WTC11 (cell line): Measurements from ENCODE around the gene GGN. TPM values are rescaled to one million over a fixed set of nuclear protein-coding genes. Genes with fewer than 3 reads are reported as not detected.

Experiments
- ATAC-seq: fragments of 200-7000 bp; cut with Tn5 transposase; 2 replicates; pipeline ENCODE4 v1.10.0; 2021; ENCODE audit warnings: mild to moderate bottlenecking, moderate library complexity
- CTCF ChIA-PET: fragments of 300-600 bp; sonication (Branson Sonifier 250); formaldehyde crosslinking; loops from one replicate; lab custom pipeline; 2021; ENCODE audit warnings: antibody characterized with exemption; lab: Charles Lee
- POLR2A ChIA-PET: fragments of 350-600 bp; sonication (Branson Sonifier 250); formaldehyde crosslinking; loops from one replicate; lab custom pipeline; 2021; ENCODE audit warnings: antibody characterized with exemption; lab: Charles Lee
- DNase-seq: peaks from one replicate; pipeline ENCODE4 v3.0.0; 2021; ENCODE audit warnings: low spot score
- H3K27ac Mint-ChIP-seq: 2 replicates; pipeline ENCODE4 v1.8.0; 2021; ENCODE audit warnings: mixed read lengths
- H3K27me3 Mint-ChIP-seq: 2 replicates; pipeline ENCODE4 v1.8.0; 2021; ENCODE audit warnings: low read depth, mild to moderate bottlenecking, moderate library complexity, mixed read lengths
- H3K36me3 Mint-ChIP-seq: 2 replicates; pipeline ENCODE4 v1.8.0; 2021; ENCODE audit warnings: mixed read lengths
- H3K4me1 Mint-ChIP-seq: 2 replicates; pipeline ENCODE4 v1.8.0; 2022; ENCODE audit warnings: mixed read lengths
- H3K4me3 Mint-ChIP-seq: 2 replicates; pipeline ENCODE4 v1.8.0; 2021; ENCODE audit warnings: mild to moderate bottlenecking, moderate library complexity, mixed read lengths
- H3K9me3 Mint-ChIP-seq: 2 replicates; pipeline ENCODE4 v1.8.0; 2021; ENCODE audit warnings: mixed read lengths
- ELF4 ChIP-seq: sonication (generic); formaldehyde crosslinking; IDR thresholded peaks from 2 replicates; pipeline ENCODE4 v1.8.1; 2022; ENCODE audit warnings: low read depth, mild to moderate bottlenecking, moderate library complexity, missing genetic modification reagents
- EMX1 ChIP-seq: fragments of 250-450 bp; sonication (Bioruptor Pico); IDR thresholded peaks from 2 replicates; pipeline ENCODE4 v1.8.0; 2021; ENCODE audit warnings: mild to moderate bottlenecking
- FOXP1 ChIP-seq: sonication (generic); formaldehyde crosslinking; IDR thresholded peaks from 2 replicates; pipeline ENCODE4 v1.8.0; 2022; ENCODE audit warnings: missing genetic modification reagents, mild to moderate bottlenecking, moderate library complexity, borderline replicate concordance
- HMGXB4 ChIP-seq: sonication (generic); formaldehyde crosslinking; IDR thresholded peaks from 2 replicates; pipeline ENCODE4 v1.8.1; 2023; ENCODE audit warnings: mild to moderate bottlenecking, moderate library complexity, missing genetic modification reagents
- JAZF1 ChIP-seq: fragments of 250-450 bp; sonication (Bioruptor Pico); IDR thresholded peaks from 2 replicates; pipeline ENCODE4 v1.9.0; 2021; ENCODE audit warnings: moderate library complexity, mild to moderate bottlenecking, inconsistent platforms
- SP1 ChIP-seq: sonication (generic); formaldehyde crosslinking; conservative IDR thresholded peaks from 2 replicates; pipeline ENCODE4 v1.8.1; 2022; ENCODE audit warnings: missing genetic modification reagents
- TCF7 ChIP-seq: sonication (generic); formaldehyde crosslinking; IDR thresholded peaks from 2 replicates; pipeline ENCODE4 v1.8.0; 2022; ENCODE audit warnings: mild to moderate bottlenecking, low read depth, missing genetic modification reagents, moderate library complexity
- ZNF423 ChIP-seq: fragments of 250-450 bp; sonication (Bioruptor Pico); IDR thresholded peaks from 2 replicates; pipeline ENCODE4 v2.1.2; 2022; ENCODE audit warnings: mild to moderate bottlenecking, moderate library complexity
- total RNA-seq: library from RNA; stranded (reverse); gene quantifications from 3 replicates; pipeline ENCODE4 v1.2.3, GENCODE V29; 2021

Gene GGN
- total RNA-seq, 1 experiment from 2014 or later, result 2.4 TPM

GRCh38 chr19:38386300-38386970, 1.4 kb downstream of the GGN start:
- DNase-seq, result peak; percentile 45
- CTCF ChIA-PET, result interaction anchor here (1.3 to 5.4 kb wide), 6 partner anchors 12 to 407 kb away, joined by 3 to 110 read pairs (median 16); partner anchors contain the start of genes CATSPERG, FAM98C and PSMD8
- peaks cover 25% of the 10 kb centered on the region for H3K4me1 Mint-ChIP-seq

GRCh38 chr19:38385804-38386257, 2.0 kb downstream of the GGN start:
- Mint-ChIP-seq H3K27ac (no peak overlapping the region), H3K4me3 (no peak overlapping the region; the same call in 1 of the 2 replicates), H3K27me3 (peaks cover 3% of the 10 kb centered on the region; the same call in 1 of the 2 replicates), H3K4me1 (peaks cover 19% of the 10 kb centered on the region), H3K9me3 (no peaks in the 10 kb centered on the region), H3K36me3 (peaks cover 25% of the 10 kb centered on the region)
- POLR2A ChIA-PET, result interaction anchor here (1.4 kb wide), 1 partner anchor 9 kb away, joined by 3 read pairs; no protein-coding TSS in a partner anchor
- TF ChIP-seq TCF7 (CRISPR knock-in tag), result no peak
- TF ChIP-seq ZNF423 (CRISPR knock-in tag), result no peak
- DNase-seq (peak; percentile 46), ATAC-seq (no peak)
- CTCF ChIA-PET, result interaction anchor here (0.5 to 5.4 kb wide), 9 partner anchors 11 to 407 kb away, joined by 3 to 94 read pairs (median 11); partner anchors contain the start of genes CATSPERG, FAM98C and PSMD8

More at GRCh38 chr19:38386300-38386970, 1.4 kb downstream of the GGN start:
- H3K27me3 Mint-ChIP-seq, result peaks cover 3% of the 10 kb centered on the region; the same call in 1 of the 2 replicates
- H3K4me3 Mint-ChIP-seq, result peak overlapping the region; percentile 52
- H3K36me3 Mint-ChIP-seq, result peaks cover 25% of the 10 kb centered on the region
- no peak overlapping the region for H3K27ac Mint-ChIP-seq
- H3K9me3 Mint-ChIP-seq, result no peaks in the 10 kb centered on the region
- TF ChIP-seq HMGXB4 (CRISPR knock-in tag) (0 out of 2 replicates have a peak, but pooled peaks have one; percentile 15), SP1 (no peak)
- ATAC-seq, result no peak
- POLR2A ChIA-PET, result interaction anchor here (2.3 kb wide), 1 partner anchor 12 kb away, joined by 27 read pairs; the partner anchor contains the start of gene PSMD8

GRCh38 chr19:38385057-38385803, 2.6 kb downstream of the GGN start:
- H3K4me3 Mint-ChIP-seq, result no peak overlapping the region
- CTCF ChIA-PET, result interaction anchor here (0.5 to 5.4 kb wide), 16 partner anchors 9 to 408 kb away, joined by 3 to 94 read pairs (median 6); partner anchors contain the start of genes CATSPERG, FAM98C, KCNK6 and PSMD8

GRCh38 chr19:38384209-38385027, 3.4 kb downstream of the GGN start:
- peak overlapping the region; percentile 54; the same call in 1 of the 2 replicates for H3K27ac Mint-ChIP-seq
- peaks cover 3% of the 10 kb centered on the region; the same call in 1 of the 2 replicates for H3K27me3 Mint-ChIP-seq
- ATAC-seq, result peak; percentile 3
- peaks cover 12% of the 10 kb centered on the region for H3K4me1 Mint-ChIP-seq
- peaks cover 31% of the 10 kb centered on the region for H3K36me3 Mint-ChIP-seq
- TF ChIP-seq EMX1 (CRISPR knock-in tag), result 0 out of 2 replicates have a peak, but pooled peaks have one; percentile 22
- no peak for TF ChIP-seq JAZF1 (CRISPR knock-in tag)
- TF ChIP-seq, all 79 proteins: peak for 1
- POLR2A ChIA-PET, result interaction anchor here (0.6 to 1.5 kb wide), 5 partner anchors 10 to 65 kb away, joined by 3 to 4 read pairs (median 3); partner anchors contain the start of genes FAM98C, KCNK6 and PSMD8
- H3K4me3 Mint-ChIP-seq, result no peak overlapping the region
- CTCF ChIA-PET, result interaction anchor here (0.6 to 5.4 kb wide), 17 partner anchors 10 to 242 kb away, joined by 3 to 94 read pairs (median 6); partner anchors contain the start of genes FAM98C, KCNK6 and PSMD8
- no peaks in the 10 kb centered on the region for H3K9me3 Mint-ChIP-seq
- peak; percentile 75 for DNase-seq

More at GRCh38 chr19:38385057-38385803, 2.6 kb downstream of the GGN start:
- Mint-ChIP-seq H3K4me1 (peaks cover 16% of the 10 kb centered on the region), H3K27ac (no peak overlapping the region), H3K9me3 (no peaks in the 10 kb centered on the region), H3K27me3 (peaks cover 3% of the 10 kb centered on the region; the same call in 1 of the 2 replicates), H3K36me3 (peaks cover 26% of the 10 kb centered on the region)
- ATAC-seq, result no peak
- POLR2A ChIA-PET, result interaction anchor here (0.8 to 1.5 kb wide), 4 partner anchors 9 to 66 kb away, joined by 3 to 4 read pairs (median 3); partner anchors contain the start of genes FAM98C, KCNK6 and PSMD8
- TF ChIP-seq FOXP1 (CRISPR knock-in tag), result 0 out of 2 replicates have a peak, but pooled peaks have one; percentile 19
- TF ChIP-seq ELF4 (CRISPR knock-in tag), result no peak
- DNase-seq, result no peak
